Peyer's patch (tissue), 4 donors: Measurements from ENCODE around the gene EPHA10. TPM values are rescaled to one million over a fixed set of nuclear protein-coding genes. Genes with fewer than 3 reads are reported as not detected.

Experiments
- DNase-seq, 3 donors: peaks; one replicate each; pipeline ENCODE4 v3.0.0-alpha.2; 2017 to 2019
- H3K27ac ChIP-seq, 4 donors: fragments of 200-600 bp; sonication (generic); one replicate each; pipeline ENCODE4 v1.5.1; 2016 to 2019
- H3K27me3 ChIP-seq, 2 donors: fragments of 200-600 bp; sonication (generic); one replicate each; pipeline ENCODE4 v1.5.1; 2019
- H3K36me3 ChIP-seq, 3 donors: fragments of 200-600 bp; sonication (generic); one replicate each; pipeline ENCODE4 v1.5.1; 2016 to 2019
- H3K4me1 ChIP-seq, 4 donors: fragments of 200-600 bp; sonication (generic); one replicate each; pipeline ENCODE4 v1.5.1; 2016 to 2019
- H3K4me3 ChIP-seq, 4 donors: fragments of 200-600 bp; sonication (generic); 1 replicate in 3 of 4; 2 replicates in 1 of 4; pipeline ENCODE4 v1.5.1; 2016 to 2019; ENCODE audit warnings: mild to moderate bottlenecking in 1 of 4
- H3K9me3 ChIP-seq, 4 donors: fragments of 200-600 bp; sonication (generic); one replicate each; pipeline ENCODE4 v1.5.1; 2016 to 2019; ENCODE audit warnings: mild to moderate bottlenecking in 1 of 4
- POLR2A ChIP-seq, 2 donors: fragments of 450-650 bp; IDR thresholded peaks; one replicate each; pipeline ENCODE4 v1.5.1; 2017; ENCODE audit warnings: antibody characterized with exemption in 2 of 2, mild to moderate bottlenecking in 2 of 2, moderate library complexity in 2 of 2
- total RNA-seq, 4 donors: library from RNA; depleted of rRNA; stranded (reverse); fragments of >200 nt; gene quantifications; one replicate each; pipeline ENCODE4 v1.1.0, GENCODE V29; 2016
- TF ChIP-seq, protein P1 (sequence below), 6 experiments: fragments of 450-650 bp in 4 of 6; fragments of 200-600 bp in 2 of 6; sonication (generic) in 1 of 6; IDR thresholded peaks; one replicate each; pipeline ENCODE4 v1.5.1; 2017 to 2019; ENCODE audit warnings: antibody characterized with exemption in 6 of 6, mild to moderate bottlenecking in 3 of 6, moderate library complexity in 1 of 6

EPHA10 gene
- total RNA-seq = 10 to 100 TPM in 3 of 4 donors, 1 to 10 TPM in 1; 9.9 to 67.8 (median 58.0) TPM

DNA sequence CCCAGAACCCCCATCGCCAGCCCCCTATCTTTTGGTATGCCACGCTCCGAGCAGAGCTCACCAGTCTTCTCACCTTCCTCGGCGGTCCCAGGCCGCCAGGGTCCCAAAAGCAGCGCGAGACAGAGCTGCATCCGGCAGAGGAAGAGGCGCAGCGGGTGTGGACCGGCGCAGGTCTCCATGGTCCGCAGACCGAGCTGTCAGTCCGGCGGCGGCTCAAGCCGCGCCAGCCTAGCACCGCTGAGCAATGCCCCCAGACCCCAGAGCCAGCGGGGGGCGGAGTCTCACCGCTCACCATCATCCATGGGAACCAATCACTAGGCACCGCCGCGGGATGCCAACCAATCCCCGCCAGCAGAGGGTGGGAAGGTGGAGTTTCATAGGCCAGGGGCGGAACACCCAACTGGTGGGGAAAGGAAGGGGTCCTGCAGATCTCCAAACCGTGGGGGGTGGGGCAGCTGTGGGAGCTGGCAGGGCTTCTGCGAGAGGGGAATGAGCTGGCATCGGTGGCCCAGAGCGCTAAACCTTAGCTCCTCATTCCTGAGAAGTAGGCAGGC, at the start of gene EPHA10:
Gene EPHA10 (minus strand): TSS at position 233 of the 554 bp plus-strand sequence. CDS start 54 bp downstream, at position 179.
- TF ChIP-seq, protein P1, sequence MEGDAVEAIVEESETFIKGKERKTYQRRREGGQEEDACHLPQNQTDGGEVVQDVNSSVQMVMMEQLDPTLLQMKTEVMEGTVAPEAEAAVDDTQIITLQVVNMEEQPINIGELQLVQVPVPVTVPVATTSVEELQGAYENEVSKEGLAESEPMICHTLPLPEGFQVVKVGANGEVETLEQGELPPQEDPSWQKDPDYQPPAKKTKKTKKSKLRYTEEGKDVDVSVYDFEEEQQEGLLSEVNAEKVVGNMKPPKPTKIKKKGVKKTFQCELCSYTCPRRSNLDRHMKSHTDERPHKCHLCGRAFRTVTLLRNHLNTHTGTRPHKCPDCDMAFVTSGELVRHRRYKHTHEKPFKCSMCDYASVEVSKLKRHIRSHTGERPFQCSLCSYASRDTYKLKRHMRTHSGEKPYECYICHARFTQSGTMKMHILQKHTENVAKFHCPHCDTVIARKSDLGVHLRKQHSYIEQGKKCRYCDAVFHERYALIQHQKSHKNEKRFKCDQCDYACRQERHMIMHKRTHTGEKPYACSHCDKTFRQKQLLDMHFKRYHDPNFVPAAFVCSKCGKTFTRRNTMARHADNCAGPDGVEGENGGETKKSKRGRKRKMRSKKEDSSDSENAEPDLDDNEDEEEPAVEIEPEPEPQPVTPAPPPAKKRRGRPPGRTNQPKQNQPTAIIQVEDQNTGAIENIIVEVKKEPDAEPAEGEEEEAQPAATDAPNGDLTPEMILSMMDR (IDR thresholded peaks at IDR 0.05) = no peak
- no peak for TF ChIP-seq POLR2A (IDR thresholded peaks at IDR 0.05)
- DNase-seq = no peak
- Histone ChIP-seq H3K9me3 (no peaks in the 10 kb centered on the region), H3K27ac (no peak within 1 kb of the TSS), H3K27me3 (peaks cover 0 to 23% of the 10 kb centered on the region in 2 donors), H3K4me1 (no peaks in the 10 kb centered on the region), H3K4me3 (no peak within 1 kb of the TSS), H3K36me3 (no peaks in the 10 kb centered on the region)

DNA sequence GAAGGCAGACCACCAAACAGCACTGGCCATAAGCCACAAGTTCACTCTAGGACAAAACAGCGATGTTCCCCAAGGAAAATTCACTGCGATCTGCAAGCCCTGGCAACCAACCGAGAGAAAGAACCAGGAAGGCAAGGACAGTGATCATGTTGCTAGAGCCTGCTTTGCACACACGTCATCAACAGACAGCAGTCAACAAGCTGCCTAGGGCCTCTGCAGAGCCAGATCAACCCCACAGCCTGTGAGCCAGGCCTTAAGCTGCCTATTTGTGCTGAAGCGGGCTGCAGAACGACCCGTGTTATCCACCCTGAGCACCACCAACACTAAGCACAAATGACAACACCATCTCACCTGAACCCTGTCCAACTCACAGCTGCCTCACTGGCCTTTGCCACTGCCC, 49.3 kb upstream of the EPHA10 start:
- no peak for DNase-seq
- TF ChIP-seq, protein P1 (IDR thresholded peaks at IDR 0.05) = no peak
- no peak for TF ChIP-seq POLR2A (IDR thresholded peaks at IDR 0.05)
- Histone ChIP-seq H3K36me3 (peaks cover 0 to 48% (median 0%) of the 10 kb centered on the region in 3 donors), H3K4me1 (peaks cover 0 to 10% (median 1%) of the 10 kb centered on the region in 4 donors), H3K9me3 (no peaks in the 10 kb centered on the region), H3K4me3 (no peak overlapping the region), H3K27ac (no peak overlapping the region), H3K27me3 (no peaks in the 10 kb centered on the region)

DNA sequence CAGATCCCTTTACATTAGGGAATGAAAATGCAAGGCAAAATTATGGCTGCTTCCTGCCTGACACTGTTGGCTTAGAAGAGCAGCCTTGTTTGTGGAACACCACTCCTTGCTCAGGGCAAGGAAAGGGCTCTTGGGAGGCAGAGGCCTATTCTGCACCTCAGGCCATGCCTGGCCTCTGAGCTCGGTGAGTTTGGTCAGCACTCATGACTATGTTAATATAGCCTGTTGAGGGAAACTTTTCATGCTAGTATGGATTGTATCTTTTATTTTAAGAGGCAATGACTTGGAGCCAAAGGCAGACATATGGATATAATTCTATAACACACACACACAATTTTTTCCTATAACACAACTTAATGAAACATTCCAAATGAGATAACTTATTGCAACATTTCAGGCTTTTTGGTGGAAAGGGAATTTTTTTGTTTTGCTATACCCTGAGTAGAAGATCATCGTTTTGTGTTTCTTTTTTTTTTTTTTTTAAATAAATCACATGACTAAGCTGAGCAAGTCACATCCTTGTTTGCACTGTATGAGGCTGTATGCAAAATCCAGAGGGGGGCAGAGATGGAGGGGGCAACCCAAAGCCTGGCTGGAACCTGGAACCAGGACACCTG, 48.7 kb upstream of the EPHA10 start:
- no peak for DNase-seq
- H3K4me1 ChIP-seq = peaks cover 0 to 15% (median 6%) of the 10 kb centered on the region in 4 donors
- H3K4me3 ChIP-seq = no peak overlapping the region
- no peaks in the 10 kb centered on the region for H3K27me3 ChIP-seq
- no peak overlapping the region for H3K27ac ChIP-seq
- peaks cover 0 to 42% (median 0%) of the 10 kb centered on the region in 3 donors for H3K36me3 ChIP-seq
- TF ChIP-seq, protein P1 (IDR thresholded peaks at IDR 0.05) = no peak
- TF ChIP-seq POLR2A (IDR thresholded peaks at IDR 0.05) = no peak
- no peaks in the 10 kb centered on the region for H3K9me3 ChIP-seq

DNA sequence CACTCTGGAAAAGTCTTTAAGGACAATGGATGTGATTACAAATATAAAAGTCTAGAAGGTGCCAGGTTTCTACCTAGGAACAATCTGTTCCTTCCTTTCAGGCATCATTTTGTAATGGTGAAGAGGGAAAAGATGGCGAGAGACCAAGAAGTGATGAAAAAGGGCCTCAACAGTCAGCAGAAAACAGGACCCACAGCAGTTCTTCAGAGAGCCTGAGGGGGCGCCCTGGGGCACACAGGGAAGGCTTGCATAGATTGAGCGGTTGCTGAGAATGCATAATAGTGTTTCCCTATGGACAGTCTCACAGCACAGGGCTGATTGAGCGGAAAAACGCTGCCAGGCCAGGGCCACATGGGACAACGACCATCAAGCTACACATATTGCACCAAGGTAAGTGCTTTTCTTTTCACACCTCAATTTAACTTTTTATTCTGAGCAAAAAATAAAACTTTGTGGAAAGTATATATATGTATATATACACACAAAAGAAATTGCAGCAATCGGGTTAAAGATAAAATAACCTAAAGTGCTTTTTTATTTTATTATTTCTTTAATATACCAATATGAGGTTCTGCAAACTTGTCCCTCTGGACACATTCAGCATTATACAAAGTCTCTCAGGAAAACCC, 46.2 kb upstream of the EPHA10 start:
- Histone ChIP-seq H3K9me3 (no peaks in the 10 kb centered on the region), H3K27me3 (no peaks in the 10 kb centered on the region), H3K4me3 (no peak overlapping the region), H3K27ac (no peak overlapping the region), H3K4me1 (peaks cover 0 to 26% (median 15%) of the 10 kb centered on the region in 4 donors), H3K36me3 (peaks cover 0 to 35% (median 0%) of the 10 kb centered on the region in 3 donors)
- TF ChIP-seq, protein P1 (IDR thresholded peaks at IDR 0.05) = peak; percentile 66 to 84 (median 78)
- no peak for TF ChIP-seq POLR2A (IDR thresholded peaks at IDR 0.05)
- DNase-seq = peak; percentile 55 to 82 (median 77)

DNA sequence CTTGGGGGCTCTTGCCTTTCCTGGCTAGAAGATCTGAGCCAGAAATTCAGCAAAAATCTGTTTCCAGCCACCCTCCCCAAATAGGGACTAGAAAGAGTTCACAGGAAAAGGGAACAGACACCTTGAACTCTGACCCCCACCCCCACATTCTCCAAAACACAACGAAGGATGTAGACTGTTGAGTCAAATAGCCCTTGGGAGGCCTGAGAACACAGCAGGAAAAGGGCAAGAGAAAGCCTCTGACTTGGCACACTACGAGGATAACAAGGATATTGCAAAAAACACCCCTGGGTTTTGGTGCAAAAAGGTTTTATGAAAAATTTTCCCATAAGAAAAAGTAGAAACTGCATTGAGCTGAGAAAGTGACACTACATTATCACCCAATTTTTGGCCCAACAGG, 45.0 kb upstream of the EPHA10 start:
- DNase-seq = no peak
- Histone ChIP-seq H3K4me1 (peaks cover 0 to 27% (median 15%) of the 10 kb centered on the region in 4 donors), H3K36me3 (peaks cover 0 to 35% (median 0%) of the 10 kb centered on the region in 3 donors), H3K27ac (no peak overlapping the region), H3K9me3 (no peaks in the 10 kb centered on the region), H3K27me3 (no peaks in the 10 kb centered on the region), H3K4me3 (no peak overlapping the region)
- TF ChIP-seq POLR2A (IDR thresholded peaks at IDR 0.05) = no peak
- TF ChIP-seq, protein P1 (IDR thresholded peaks at IDR 0.05) = no peak
